SU-DHL-6 (cell line): Measurements from ENCODE around the gene MITF.

Source experiments
- H2AFZ ChIP-seq: fragments of 200-600 bp; sonication (generic); 2 replicates; pipeline ENCODE4 v1.6.1; 2014; ENCODE audit warnings: low read depth, mild to moderate bottlenecking, moderate library complexity, mixed read lengths, antibody characterized with exemption, low read length; ENCODE audit not compliant: severe bottlenecking
- H3F3A ChIP-seq: fragments of 200-600 bp; shearing (Covaris generic); 2 replicates; pipeline ENCODE4 v1.6.0; 2016; ENCODE audit warnings: antibody characterized with exemption, mild to moderate bottlenecking; ENCODE audit not compliant: insufficient read depth
- H3K27ac ChIP-seq: fragments of 200-600 bp; sonication (generic); 2 replicates; pipeline ENCODE4 v1.5.1; 2016; ENCODE audit warnings: low read depth, mild to moderate bottlenecking, low read length, moderate library complexity, mixed read lengths
- H3K27me3 ChIP-seq: fragments of 200-600 bp; sonication (generic), shearing (Covaris generic); 2 replicates; pipeline ENCODE4 v1.6.0; 2014; ENCODE audit warnings: mild to moderate bottlenecking, low read length
- H3K36me3 ChIP-seq: fragments of 200-600 bp; sonication (generic); 2 replicates; pipeline ENCODE4 v1.6.1; 2014; ENCODE audit warnings: mild to moderate bottlenecking, low read length, mixed read lengths
- H3K4me2 ChIP-seq: fragments of 300-600, 200-600 bp; shearing (Covaris generic), sonication (generic); 2 replicates; pipeline ENCODE4 v1.6.0; 2014; ENCODE audit warnings: low read length, low read depth, mild to moderate bottlenecking; ENCODE audit not compliant: poor library complexity, severe bottlenecking
- H3K4me3 ChIP-seq: fragments of 200-600 bp; sonication (generic); 2 replicates; pipeline ENCODE4 v1.5.1; 2014; ENCODE audit warnings: antibody characterized with exemption, low read length, mild to moderate bottlenecking, mixed read lengths; ENCODE audit not compliant: insufficient read depth, poor library complexity, severe bottlenecking
- H3K79me2 ChIP-seq: fragments of 200-600 bp; sonication (generic); 2 replicates; pipeline ENCODE4 v1.6.1; 2014; ENCODE audit warnings: mild to moderate bottlenecking, low read length, moderate library complexity; ENCODE audit not compliant: insufficient read depth
- H3K9ac ChIP-seq: fragments of 200-600 bp; sonication (generic); 2 replicates; pipeline ENCODE4 v1.7.0; 2014; ENCODE audit warnings: mild to moderate bottlenecking, low read length
- H3K9me2 ChIP-seq: fragments of 200-600 bp; sonication (generic); replicated peaks from 2 replicates; pipeline ENCODE4 v1.6.1; 2014; ENCODE audit warnings: low read length; ENCODE audit not compliant: insufficient read depth
- H3K9me3 ChIP-seq: fragments of 200-600 bp; sonication (generic); 2 replicates; pipeline ENCODE4 v1.6.1; 2014; ENCODE audit warnings: low read length, mixed read lengths; ENCODE audit not compliant: insufficient read depth
- H4K20me1 ChIP-seq: fragments of 200-600 bp; sonication (generic); 2 replicates; pipeline ENCODE4 v1.6.1; 2014; ENCODE audit warnings: low read depth, mild to moderate bottlenecking, antibody characterized with exemption, low read length, moderate library complexity, mixed read lengths
- EZH2phosphoT487 ChIP-seq: fragments of 200-600 bp; sonication (generic), shearing (Covaris generic); conservative IDR thresholded peaks from 2 replicates; pipeline ENCODE4 v1.6.1; 2018; ENCODE audit warnings: mild to moderate bottlenecking, antibody characterized with exemption, low read length, moderate library complexity, mixed read lengths
- TF ChIP-seq, protein P1 (sequence below): fragments of 200-600 bp; sonication (generic); IDR thresholded peaks from one replicate; pipeline ENCODE4 v1.5.1; 2017; ENCODE audit warnings: antibody characterized with exemption, mild to moderate bottlenecking, low read length, moderate library complexity; ENCODE audit not compliant: insufficient read depth, poor library complexity, severe bottlenecking

The MITF gene

DNA sequence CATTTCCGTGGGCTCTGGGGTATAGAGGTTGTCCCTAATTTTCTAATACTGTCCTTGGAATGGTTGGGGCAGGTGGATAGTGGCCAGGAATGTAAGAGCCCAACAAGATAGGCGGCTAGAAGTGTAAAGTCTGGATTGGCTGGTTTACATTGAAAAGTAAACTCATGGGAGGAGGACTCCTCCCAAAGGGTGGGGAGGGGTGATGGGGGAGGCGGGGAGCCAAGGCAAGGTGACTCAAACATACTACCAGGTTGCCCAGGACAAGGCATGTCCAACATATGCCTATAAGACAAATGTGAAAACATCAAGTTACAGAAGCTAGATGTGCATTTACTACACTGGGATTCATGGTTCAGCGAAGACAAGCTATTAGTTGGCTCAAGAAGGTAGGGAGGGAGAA lies 246.0 kb downstream of the MITF start:
- Histone ChIP-seq H3K9me2 (no peaks in the 10 kb centered on the region), H3K79me2 (no peaks in the 10 kb centered on the region), H3K36me3 (no peaks in the 10 kb centered on the region), H3K9me3 (no peaks in the 10 kb centered on the region), H3K27me3 (no peaks in the 10 kb centered on the region), H3F3A (no peaks in the 10 kb centered on the region), H3K4me3 (no peak overlapping the region), H3K27ac (no peak overlapping the region), H2AFZ (no peak overlapping the region), H4K20me1 (no peaks in the 10 kb centered on the region), H3K4me2 (no peak overlapping the region), H3K9ac (no peak overlapping the region)
- TF ChIP-seq EZH2phosphoT487: no peak
- TF ChIP-seq, protein P1, sequence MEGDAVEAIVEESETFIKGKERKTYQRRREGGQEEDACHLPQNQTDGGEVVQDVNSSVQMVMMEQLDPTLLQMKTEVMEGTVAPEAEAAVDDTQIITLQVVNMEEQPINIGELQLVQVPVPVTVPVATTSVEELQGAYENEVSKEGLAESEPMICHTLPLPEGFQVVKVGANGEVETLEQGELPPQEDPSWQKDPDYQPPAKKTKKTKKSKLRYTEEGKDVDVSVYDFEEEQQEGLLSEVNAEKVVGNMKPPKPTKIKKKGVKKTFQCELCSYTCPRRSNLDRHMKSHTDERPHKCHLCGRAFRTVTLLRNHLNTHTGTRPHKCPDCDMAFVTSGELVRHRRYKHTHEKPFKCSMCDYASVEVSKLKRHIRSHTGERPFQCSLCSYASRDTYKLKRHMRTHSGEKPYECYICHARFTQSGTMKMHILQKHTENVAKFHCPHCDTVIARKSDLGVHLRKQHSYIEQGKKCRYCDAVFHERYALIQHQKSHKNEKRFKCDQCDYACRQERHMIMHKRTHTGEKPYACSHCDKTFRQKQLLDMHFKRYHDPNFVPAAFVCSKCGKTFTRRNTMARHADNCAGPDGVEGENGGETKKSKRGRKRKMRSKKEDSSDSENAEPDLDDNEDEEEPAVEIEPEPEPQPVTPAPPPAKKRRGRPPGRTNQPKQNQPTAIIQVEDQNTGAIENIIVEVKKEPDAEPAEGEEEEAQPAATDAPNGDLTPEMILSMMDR: no peak

DNA sequence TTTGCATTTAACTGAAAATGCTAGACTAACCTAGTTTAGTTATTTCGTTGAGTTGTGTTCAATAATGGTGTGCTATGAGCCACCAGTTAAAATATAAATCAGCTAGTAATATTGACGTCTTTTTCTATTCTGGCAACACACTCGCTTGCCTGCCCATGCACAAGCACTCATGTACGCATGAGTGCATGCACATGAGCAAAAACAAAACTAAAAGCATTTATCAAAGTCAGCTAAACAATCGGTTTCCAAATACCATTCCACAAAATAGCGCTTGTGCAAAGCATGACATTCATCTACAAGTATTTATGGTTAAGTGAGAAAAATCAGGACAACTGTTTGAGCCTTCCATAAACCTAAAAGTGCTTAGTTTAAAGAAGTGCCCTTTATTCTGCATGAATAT lies 247.2 kb downstream of the MITF start:
- Histone ChIP-seq H3K79me2 (no peaks in the 10 kb centered on the region), H3K27me3 (no peaks in the 10 kb centered on the region), H3K36me3 (no peaks in the 10 kb centered on the region), H3K27ac (no peak overlapping the region), H3K9me3 (no peaks in the 10 kb centered on the region), H3F3A (no peaks in the 10 kb centered on the region), H3K9me2 (no peaks in the 10 kb centered on the region), H4K20me1 (no peaks in the 10 kb centered on the region), H3K9ac (no peak overlapping the region), H3K4me3 (no peak overlapping the region), H3K4me2 (no peak overlapping the region), H2AFZ (no peak overlapping the region)
- TF ChIP-seq, protein P1: no peak
- TF ChIP-seq EZH2phosphoT487: no peak

DNA sequence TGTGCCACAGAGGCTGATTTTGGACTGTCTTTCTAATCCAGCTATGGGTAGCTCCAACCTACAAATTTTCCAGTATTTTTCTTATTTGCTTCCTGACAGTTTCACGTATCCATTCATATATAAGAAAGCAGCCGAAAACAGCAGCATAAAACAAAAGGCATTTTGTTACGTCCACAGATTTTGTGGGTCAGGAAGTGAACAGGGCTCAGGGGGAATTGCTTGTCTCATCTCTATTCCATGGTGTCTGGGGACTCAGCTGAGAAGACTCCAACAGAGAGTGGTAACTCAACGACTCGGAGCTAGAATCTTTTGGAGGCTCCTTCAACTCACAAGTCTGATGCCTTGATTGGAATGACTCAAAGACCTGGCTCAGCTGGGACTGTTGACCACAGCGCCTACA lies 248.6 kb downstream of the MITF start:
- no peaks in the 10 kb centered on the region for H3K36me3 ChIP-seq
- no peak overlapping the region for H2AFZ ChIP-seq
- no peak overlapping the region for H3K9ac ChIP-seq
- TF ChIP-seq, protein P1: no peak
- TF ChIP-seq EZH2phosphoT487: no peak
- H3K27ac ChIP-seq: no peak overlapping the region
- H3K79me2 ChIP-seq: no peaks in the 10 kb centered on the region
- H3K9me3 ChIP-seq: no peaks in the 10 kb centered on the region
- H3K4me3 ChIP-seq: no peak overlapping the region
- H4K20me1 ChIP-seq: no peaks in the 10 kb centered on the region
- H3K9me2 ChIP-seq: no peaks in the 10 kb centered on the region
- no peak overlapping the region for H3K4me2 ChIP-seq
- H3K27me3 ChIP-seq: no peaks in the 10 kb centered on the region
- no peaks in the 10 kb centered on the region for H3F3A ChIP-seq
